Measurements from ENCODE around the gene IFNA5.

Gene IFNA5

GRCh38 chr9:21294904-21295538 lies 10.1 kb downstream of the IFNA5 start:
- FAIRE-seq (no peak), DNase-seq (ENCODE audit: insufficient read length, low spot score) (no peak)

- FAIRE-seq, result no peak
- peak; percentile 1 for DNase-seq (ENCODE audit: insufficient read length, low spot score)
These were observed 10.7 kb downstream of the IFNA5 start for GRCh38 chr9:21294364-21294774.

GRCh38 chr9:21289848-21290247 lies 15.3 kb downstream of the IFNA5 start:
- FAIRE-seq, result no peak

GRCh38 chr9:21287280-21287679 lies 17.8 kb downstream of the IFNA5 start:
- DNase-seq (ENCODE audit: insufficient read length, low spot score) (no peak), FAIRE-seq (no peak)

More at GRCh38 chr9:21289848-21290247, 15.3 kb downstream of the IFNA5 start:
- DNase-seq (ENCODE audit: insufficient read length, low spot score), result no peak

- DNase-seq (ENCODE audit: insufficient read length, low spot score) (no peak), FAIRE-seq (no peak)
These were observed 18.5 kb downstream of the IFNA5 start for GRCh38 chr9:21286659-21287058.

- FAIRE-seq (no peak), DNase-seq (ENCODE audit: insufficient read length, low spot score) (no peak)
These were observed 19.0 kb downstream of the IFNA5 start for GRCh38 chr9:21286099-21286498.

GRCh38 chr9:21281275-21281674 lies 23.8 kb downstream of the IFNA5 start:
- DNase-seq (ENCODE audit: insufficient read length, low spot score), result no peak
- no peak for FAIRE-seq

- FAIRE-seq (no peak), DNase-seq (ENCODE audit: insufficient read length, low spot score) (no peak)
These were observed 36.8 kb downstream of the IFNA5 start for GRCh38 chr9:21268347-21268657.

- DNase-seq (ENCODE audit: insufficient read length, low spot score) (no peak), FAIRE-seq (no peak)
These were observed 37.4 kb downstream of the IFNA5 start for GRCh38 chr9:21267485-21268346.

GRCh38 chr9:21266733-21267484 lies 38.2 kb downstream of the IFNA5 start:
- DNase-seq (ENCODE audit: insufficient read length, low spot score), result no peak
- no peak for FAIRE-seq

GRCh38 chr9:21265421-21266189 lies 39.5 kb downstream of the IFNA5 start:
- no peak for FAIRE-seq
- DNase-seq (ENCODE audit: insufficient read length, low spot score), result no peak

- DNase-seq (ENCODE audit: insufficient read length, low spot score) (no peak), FAIRE-seq (no peak)
These were observed 49.4 kb downstream of the IFNA5 start for GRCh38 chr9:21255538-21256212.
